GM18502 (cell line): ENCODE results near the gene MYO10.
A peak's percentile ranks its signal among the peaks of the same experiment; 100 is the strongest.
"Not testable (repeated sequence)": the region's sequence is repeated elsewhere in the genome, so short reads cannot be mapped to it uniquely, and the experiment has no call there.

Source experiments
- ATAC-seq: cut with Tn5 transposase; IDR thresholded peaks from one replicate; pipeline ENCODE4 v1.9.1; 2021; ENCODE audit warnings: mild to moderate bottlenecking; ENCODE audit not compliant: unreplicated experiment, poor library complexity

The MYO10 gene

DNA sequence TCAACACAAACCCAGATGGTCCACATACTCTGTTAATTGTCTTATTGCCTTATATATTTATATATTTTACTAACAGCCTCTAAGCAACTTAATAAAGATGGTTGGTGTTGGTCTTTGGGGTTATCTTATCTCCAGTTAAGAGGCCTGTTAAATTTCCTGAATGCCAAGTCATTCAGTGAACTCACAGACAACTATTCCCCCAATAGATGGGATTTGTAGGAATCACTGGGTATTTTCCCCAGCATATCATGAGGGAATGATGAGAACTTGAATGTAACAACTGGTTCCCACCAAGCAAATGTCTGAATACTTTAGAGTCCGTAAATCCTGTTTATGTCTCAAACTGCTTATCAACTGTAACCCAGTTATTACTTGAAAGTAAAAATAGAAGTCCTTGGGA is 276.6 kb downstream of the MYO10 start:
- ATAC-seq, result no peak

DNA sequence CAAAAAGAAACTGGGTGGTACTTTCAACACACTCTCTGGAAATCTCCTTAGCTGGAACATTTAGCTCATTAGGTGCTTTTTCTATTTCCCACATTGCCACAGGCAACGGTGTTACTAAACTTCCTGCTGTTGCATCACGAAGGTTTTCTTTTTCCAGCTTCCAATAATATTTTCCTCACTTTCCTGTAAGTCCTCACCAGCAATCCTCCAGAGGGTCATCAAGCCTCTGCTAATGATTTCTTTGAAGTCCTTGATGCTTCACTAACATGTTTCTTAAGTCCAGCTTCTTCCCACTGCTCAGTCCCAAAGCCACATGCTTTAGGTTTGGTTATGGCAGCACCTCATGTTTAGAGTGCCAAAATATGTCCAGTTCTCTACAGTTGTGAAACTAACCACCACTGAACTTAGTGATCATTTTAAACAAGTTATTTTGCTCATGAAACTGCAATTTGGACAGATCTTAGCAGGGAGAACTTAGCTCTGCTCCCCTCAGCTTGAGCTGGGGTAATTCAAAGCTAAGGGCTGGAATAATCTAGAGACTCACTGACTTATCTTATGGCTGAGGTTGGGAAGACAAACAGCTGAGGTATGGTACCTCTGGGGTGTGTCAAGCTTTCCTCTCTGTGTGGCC is 279.4 kb downstream of the MYO10 start:
- no peak for ATAC-seq

DNA sequence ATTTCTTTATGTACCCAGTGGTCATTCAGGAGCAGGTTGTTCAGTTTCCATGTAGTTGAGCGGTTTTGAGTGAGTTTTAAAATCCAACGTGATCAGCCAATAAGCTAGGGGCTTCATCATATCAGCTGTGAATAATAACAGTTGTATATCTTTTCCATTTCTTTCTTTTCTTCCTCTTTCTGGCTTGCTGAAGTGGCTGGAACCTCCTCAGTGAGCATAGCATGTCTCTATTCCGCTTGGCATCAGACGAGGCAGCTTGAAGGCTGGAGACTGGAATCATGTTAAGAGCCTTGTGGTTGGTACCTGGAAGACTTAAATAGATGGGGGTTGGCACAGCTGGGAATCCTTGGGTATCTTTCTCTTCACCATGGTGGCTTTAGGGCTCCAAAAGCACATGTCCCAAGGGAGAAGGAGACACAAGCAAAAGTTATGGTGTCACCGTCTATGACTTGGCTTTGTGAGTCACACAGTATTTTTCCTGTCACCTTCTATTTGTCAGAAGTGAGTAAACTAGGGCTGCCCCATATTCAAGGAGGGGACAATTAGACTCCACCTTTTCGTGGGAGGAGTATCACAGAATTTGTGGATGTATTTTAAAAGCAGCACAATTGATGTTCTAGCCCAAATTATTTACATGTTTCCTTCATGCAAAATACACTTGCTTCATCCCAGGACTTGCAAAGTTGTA is 281.3 kb downstream of the MYO10 start:
- no peak for ATAC-seq

DNA sequence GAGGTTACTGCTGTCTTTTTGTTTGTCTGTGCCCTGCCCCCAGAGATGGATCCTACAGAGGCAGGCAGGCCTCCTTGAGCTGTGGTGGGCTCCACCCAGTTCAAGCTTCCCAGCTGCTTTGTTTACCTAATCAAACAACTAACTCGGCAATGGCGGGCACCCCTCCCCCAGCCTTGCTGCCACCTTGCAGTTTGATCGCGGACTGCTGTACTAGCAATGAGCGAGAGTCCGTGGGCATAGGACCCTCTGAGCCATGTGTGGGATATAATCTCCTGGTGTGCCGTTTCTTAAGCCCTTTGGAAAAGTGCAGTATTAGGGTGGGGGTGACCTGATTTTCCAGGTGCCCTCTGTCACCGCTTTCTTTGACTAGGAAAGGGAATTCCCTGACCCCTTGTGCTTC is 287.3 kb downstream of the MYO10 start:
- not testable (repeated sequence) for ATAC-seq

DNA sequence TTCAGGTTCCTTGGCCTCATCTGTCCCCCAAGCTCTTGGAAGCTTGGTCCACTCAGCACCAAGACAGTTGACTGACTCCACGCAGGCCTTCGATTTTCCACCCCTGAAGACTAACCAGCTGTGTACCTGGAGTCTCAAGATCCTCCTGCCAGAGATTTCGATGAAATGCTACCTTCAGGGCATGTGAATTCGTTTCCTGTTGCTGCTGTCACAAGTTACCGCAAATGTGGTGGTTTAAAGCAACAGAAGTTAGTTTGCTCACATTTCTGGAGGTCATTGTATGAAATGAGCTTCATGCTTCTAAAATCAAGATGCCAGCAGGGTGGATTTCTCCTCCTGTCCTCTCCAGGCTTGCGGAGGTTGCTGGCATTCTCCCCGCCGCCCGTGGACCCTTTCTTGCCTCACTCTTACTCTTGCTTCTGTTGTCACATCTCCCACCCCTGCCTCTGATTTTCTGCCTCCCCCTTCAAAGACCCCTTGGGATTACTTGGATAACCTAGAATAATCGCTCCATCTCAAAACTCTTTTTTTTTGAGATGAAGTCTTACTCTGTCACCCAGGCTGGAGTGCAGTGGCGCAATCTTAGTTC is 291.7 kb downstream of the MYO10 start:
- ATAC-seq, result no peak

DNA sequence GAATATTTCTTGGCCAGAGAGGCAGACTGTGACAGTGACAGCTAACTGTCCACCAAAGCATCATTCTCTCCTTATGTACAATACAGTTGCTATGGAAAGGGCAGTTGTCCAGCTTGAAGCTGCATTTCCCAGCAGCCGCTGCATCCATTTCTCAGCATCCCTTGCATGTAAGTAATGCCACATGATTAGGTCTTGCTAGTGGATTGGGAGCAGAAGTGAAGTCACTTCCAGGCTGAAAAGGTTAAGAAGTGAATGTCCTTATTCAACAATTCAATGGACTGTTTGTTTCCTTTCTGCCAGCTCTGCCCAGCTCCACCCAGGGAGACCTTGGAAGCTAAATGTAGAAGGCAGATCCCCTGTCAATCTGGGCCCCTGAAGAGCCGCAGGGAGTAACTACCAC is 293.2 kb downstream of the MYO10 start:
- no peak for ATAC-seq

DNA sequence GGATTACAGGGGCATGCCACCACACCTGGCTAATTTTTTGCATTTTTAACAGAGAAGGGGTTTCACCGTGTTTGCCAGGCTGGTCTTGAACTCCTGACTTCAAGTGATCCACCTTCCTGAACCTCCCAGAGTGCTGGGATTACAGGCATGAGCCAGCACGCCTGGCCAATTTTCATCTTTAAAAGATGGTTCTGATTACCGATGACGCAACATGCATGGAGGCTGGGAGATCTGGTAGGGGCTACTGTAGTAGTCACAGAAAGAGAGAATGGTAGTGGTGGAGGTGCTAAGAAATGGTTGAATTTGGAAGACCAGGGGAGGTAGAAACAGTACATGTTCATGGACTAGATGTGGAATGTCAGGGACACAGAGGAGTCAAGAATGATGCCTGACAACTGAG is 296.9 kb downstream of the MYO10 start:
- no peak for ATAC-seq

DNA sequence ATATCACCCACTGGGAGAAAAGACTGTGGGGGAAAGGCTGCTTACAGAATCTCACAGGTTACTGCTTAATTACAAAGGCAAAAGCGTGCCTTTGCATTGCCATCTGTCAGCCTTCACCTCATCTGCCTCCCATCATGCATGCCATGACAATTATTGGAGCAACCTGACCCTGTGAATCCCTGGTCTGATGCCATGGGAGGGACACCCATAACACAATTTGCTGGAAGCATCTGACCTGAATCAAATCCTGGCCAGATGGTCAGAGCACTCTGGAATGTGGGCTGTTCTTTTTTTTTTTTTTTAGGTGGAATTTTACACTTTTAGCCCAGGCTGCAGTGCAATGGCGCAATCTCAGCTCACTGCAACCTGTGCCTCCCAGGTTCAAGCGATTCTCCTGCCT is 307.7 kb downstream of the MYO10 start:
- no peak for ATAC-seq

DNA sequence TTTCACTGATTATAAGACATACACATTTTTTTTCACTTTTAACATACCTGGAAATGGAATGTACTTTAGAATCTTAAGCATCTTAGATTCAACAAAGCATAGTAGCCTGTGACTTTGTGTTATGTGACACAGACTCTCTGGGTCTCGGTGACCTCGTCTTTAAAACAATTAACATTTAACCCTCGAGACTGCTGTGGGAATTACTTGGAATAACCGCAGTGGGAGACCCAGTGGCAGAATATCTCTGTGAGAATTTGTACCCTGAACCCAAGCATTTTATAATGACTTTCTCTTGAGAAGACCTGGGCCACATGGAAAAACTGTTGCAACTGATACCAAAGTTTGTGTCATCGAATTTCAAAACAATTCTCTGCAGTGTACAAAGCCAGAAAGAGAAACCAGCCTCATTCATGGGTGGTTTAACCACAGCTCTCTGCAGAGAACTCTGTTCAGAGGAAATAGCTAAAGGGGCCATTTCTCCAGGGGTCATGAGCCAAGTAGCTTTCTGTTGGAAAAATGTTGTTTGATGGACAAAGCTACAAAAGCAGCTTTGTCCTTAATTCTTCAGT is 309.3 kb downstream of the MYO10 start:
- peak; percentile 84 for ATAC-seq

DNA sequence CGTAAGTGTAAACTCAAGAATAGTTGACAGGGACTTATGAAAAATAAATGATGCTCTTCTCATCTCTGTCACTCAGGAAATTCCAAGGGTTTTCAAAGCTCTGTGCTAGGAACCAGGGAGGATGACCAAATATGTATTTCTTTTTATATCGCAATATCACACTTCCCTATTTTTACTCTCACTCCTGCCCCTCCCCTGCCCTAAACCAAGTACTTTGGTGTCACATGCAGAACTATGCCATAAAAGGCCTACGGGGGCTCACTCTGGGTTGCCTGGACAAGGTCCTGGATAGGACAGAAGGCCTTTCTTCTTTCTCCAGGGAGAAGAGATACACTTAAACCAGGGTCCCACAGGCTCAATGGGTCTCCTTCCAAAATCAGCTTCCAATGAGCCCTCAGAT is 311.0 kb downstream of the MYO10 start:
- ATAC-seq, result no peak

DNA sequence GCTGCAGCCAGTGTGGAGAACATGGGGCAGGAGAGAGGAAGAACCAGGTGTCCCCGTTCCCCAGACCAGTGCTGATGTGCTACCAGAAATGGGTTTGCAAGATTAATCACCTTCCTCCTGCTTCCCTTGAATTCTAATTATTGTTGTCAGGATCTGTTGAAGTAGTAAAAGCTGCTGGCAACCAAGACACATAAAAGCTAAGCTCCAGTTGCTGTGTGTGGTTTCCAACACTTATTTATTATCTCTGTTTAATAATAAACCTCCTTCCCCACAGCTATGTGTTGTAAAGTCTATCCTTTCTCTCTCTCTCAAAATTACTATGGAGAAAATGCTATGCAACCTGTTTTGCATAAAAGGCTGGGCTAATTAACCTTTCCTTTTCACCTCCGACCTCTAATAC is 317.0 kb downstream of the MYO10 start:
- ATAC-seq, result no peak

DNA sequence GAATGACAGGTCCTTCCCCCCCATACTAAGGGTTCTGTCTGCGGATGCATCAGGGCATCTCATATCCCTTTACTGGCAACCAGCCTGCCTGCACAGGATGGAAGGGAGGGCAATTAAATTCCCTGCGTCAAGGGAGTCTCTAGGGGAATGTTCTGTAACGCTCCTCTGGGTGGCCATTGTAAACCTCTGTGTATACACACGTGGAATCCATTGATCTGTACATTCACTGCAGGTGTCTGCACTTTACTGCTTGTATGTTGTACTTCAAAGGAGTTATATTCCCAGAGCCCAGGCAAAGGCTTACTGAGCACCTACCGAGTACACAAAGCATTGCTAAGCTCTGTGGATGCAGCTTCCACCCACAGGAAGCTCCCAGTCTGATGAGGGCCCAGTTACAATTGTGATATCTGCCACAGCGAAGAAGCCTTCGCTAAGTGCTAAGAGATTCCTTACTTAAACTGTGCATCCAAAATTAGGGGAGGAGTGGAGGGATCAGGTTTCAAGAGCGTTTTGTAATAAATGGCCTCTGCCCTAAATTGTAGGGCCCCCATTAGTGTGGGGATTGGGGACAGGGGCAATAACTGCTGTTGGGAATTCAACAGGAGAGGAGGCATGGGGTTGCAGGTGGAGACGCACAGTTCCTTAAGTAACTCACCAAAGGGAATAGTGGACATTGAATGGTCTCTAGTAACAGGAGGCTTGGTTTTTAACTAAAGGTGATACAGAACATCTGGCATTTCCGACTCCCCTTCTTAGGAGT is 317.8 kb downstream of the MYO10 start:
- ATAC-seq, result no peak

DNA sequence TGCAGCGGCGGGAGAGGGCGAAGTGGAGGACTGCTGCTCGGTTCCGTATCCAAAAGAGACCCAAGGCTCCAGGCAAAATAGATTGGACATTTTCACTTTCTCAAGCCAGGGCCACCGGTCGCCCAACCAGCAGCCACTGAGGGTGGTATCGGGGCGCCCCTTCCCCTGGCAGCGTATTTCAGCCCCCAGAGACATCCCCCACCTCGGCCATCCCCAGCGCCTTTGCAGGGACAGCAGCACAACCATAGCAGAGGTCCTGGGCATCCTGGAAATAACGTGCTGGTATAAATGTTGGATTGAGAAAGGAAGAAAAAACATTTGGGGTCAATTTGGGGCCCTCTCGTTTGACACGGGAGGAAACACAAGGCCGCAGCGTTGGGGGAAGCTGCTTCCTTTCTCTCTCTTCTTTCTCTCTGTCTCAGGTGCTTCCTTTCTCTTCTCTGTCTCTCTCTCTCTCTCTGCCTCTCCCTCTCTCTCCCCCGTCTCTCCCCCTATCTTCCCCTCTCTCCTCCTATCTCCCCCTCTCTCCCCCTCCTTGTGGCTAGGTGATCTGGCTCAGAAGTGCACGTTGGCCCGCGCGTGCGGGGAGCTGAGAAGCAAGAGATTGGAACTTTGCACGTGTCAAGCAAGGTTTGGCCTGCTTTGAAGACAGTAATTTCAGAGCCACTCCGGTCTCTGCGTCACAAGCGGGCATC is 318.7 kb downstream of the MYO10 start:
- peak; percentile 14 for ATAC-seq

DNA sequence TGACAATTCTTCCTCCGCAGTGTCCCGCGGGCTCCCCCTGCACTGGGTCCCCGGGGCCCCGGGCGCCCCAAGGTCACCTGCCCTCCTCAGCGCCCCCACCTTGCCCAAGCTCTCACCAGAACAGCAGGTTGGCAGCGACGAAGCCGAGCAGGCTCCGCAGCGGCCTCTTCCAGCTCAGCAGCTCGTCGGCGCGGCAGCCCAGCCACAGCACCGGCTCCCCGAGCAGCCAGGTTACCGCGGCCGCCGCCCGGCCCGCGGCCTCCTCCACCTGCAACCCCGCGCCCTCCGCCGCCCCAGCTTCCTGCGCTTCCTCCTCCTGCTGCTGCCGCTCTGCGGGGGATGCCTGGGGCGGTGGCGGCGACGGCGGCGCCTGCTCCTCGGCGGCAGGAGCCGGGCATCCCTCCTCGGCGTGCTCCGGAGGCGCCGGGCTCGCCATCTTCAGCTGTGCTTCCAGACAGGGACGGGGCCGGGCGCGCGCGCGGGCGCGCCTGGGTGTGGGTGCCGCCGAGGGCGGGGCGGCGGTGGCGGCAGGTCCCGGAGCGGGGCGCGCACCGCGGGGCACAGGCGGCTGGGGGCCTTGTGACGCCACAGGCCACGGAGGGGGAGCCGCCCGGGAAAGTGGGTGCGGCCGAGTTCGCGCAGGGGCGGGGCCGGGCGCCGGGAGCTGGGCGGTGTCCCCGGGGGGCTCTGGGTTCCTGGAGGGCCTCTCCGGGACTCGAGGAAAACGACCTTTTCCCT is 319.4 kb downstream of the MYO10 start, which contains the start of gene RETREG1:
Gene RETREG1, minus strand, starts transcription at position 462 of the 738 bp plus-strand sequence. Its CDS starts 26 bp downstream, at position 436.
- ATAC-seq, result peak; percentile 84

DNA sequence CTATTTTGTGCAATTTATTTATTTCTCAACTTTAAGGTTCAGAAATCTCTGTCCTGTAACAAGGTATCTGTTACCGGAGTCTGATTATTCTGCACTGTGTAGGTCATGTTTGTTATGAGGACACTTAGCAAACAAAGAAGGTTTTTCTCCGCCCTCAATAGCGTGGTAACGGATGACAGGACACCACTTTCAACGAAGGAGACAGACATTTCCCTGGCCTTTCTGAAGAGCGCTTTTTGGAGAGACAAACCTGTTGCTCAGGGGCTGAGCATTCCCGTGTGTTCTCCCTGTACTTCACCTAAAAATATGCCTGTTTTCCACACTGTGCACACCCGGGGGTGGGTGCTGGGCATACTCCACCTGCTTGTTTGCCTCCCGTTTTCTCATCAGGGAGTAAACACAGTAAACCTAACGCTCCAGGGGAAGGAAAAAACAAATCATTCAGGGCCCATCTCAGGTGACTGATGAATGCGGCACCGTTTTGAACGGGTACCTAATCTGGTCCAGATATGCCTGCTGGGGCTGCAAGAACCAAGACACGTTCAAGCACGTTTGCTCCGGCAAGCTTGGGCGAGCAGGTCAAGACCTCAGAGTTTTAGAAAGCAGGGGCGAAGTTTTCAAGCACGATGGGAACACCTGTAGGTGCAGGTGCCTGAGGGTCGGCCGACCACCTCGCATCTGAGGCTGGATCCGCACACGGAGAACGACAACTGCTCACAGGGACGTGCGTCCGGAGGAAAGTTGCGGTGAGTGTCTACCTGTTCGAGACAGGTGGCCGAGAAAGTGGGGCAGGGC is 320.1 kb downstream of the MYO10 start:
- no peak for ATAC-seq

DNA sequence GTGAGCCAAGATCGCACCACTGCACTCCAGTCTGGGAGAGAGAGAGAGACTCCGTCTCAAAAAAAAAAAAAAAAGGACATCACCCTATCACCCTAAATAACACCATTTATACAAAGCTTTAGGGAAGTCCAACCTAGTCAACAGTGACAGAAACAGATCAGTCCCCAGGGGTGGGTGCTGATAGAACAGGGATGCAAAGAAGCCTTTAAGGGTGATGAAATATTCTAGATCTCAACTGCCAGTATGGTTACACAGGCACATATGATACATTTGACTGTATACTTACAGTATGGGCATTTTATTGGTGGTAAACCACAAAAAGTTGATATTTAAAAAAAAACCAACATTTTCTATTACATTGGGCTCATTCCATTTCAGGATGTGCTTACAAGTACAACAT is 324.1 kb downstream of the MYO10 start:
- ATAC-seq, result no peak
